Occipital lobe (tissue), 2 donors: ENCODE data around the gene HNRNPD. TPM values are rescaled to one million over a fixed set of nuclear protein-coding genes. Genes with fewer than 3 reads are reported as not detected.
"Not testable (repeated sequence)": the region's sequence is repeated elsewhere in the genome, so short reads cannot be mapped to it uniquely, and the experiment has no call there.

Source experiments
- DNase-seq: peaks from one replicate; lab custom pipeline; 2025; lab: John Stamatoyannopoulos, UW
- total RNA-seq: library from RNA; depleted of rRNA; stranded (reverse); fragments of >200 nt; gene quantifications from one replicate; pipeline ENCODE4 v1.2.3, GENCODE V29; 2014

HNRNPD gene
- total RNA-seq, 1 donor from 2014 or later = 56.0 TPM

- DNase-seq = peak; percentile 21
These were observed 990 bp downstream of the HNRNPD start for GRCh38 chr4:82372517-82373485.

- DNase-seq = no peak
These were observed 2.3 kb downstream of the HNRNPD start for GRCh38 chr4:82371497-82371896.

- no peak for DNase-seq
These were observed 6.2 kb downstream of the HNRNPD start for GRCh38 chr4:82367438-82368097.

- DNase-seq = not testable (repeated sequence)
These were observed 7.4 kb downstream of the HNRNPD start for GRCh38 chr4:82366431-82366830.

DNA sequence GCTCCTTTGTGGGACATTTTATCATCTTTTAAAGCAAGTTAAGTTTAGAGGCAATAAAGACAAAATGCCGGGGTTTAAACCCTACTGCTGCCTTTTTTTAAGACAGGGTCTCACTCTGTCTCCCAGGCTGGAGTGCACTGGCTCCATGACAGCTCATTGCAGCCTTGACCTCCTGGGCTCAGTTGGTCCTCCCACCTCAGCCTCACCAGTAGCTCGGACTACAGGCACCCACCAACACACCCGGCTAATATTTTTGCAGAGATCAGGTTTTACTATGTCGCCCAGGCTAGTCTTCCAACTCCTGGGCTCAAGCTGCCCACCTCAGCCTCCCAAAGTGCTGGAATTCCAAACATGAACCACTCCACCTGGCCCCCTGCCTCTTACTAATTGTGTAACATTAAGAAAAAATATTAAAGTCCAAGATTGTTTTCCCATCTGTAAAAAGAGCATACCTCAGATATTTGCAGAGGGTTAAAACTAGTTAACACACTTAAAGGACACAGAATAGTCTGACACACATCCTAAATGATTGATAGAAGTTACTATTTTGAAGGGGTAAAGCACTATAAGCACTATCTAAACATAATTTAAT, 9.8 kb downstream of the HNRNPD start:
- DNase-seq = no peak

DNA sequence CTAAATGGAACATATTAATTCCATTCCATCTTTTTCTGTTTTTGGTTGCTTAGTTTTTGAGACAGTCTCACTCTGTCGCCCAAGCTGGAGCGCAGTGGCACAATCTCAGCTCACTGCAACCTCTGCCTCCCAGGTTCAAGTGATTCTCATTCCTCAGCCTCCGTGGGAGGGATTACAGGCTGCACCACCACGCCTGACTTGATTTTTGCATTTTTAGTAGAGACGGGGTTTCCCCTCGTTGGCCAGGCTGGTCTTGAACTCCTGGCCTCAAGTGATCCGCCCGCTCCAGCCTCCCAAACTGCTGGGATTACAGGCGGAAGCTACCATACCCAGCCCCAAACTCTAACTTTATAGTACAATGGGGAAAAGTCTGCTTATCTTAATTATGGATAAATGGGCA, 11.2 kb downstream of the HNRNPD start:
- DNase-seq = no peak

- DNase-seq = no peak
These were observed 13.3 kb downstream of the HNRNPD start for GRCh38 chr4:82360298-82361177.

DNA sequence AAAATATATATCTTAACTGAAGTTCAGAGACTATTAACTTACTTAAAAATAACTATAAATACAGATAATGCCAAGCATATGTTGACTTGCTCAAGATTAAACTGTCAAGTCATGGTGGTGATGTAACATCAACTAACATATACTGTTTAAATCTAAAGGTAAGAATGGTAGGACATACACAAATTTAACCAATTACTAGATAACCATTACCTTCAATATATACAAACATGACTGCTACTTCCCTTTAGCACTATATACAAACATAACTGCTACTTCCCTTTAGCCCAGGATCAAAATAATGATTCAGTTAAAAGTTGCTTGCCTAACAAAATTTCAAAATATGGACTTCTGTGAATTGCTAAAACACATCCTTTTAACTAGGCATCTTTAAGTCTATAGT, 14.9 kb downstream of the HNRNPD start:
- no peak for DNase-seq

DNA sequence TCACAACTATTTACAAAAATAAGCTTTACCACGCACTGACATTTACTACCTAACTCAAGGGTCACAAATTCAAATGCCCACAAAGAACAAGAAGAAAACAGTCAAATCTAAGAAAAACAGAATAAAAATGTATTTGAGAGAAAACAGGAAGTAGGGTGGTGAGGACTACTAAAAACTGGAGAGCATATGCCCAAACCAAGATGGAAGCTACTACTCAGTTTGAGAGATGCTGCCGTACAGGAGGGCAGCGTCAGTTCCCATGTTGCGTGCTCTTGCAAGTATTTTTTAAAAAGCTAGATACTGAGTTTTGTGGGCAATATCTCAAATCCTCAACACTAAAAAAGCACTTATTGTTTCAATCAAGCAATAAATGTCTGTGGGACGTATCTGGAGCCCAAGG, 16.2 kb downstream of the HNRNPD start:
- DNase-seq = no peak

GRCh38 chr4:82354788-82355187, 19.0 kb downstream of the HNRNPD start:
- DNase-seq = no peak

GRCh38 chr4:82352825-82353366, 20.9 kb downstream of the HNRNPD start:
- DNase-seq = no peak

GRCh38 chr4:82352118-82352824, 21.5 kb downstream of the HNRNPD start:
- no peak for DNase-seq

DNA sequence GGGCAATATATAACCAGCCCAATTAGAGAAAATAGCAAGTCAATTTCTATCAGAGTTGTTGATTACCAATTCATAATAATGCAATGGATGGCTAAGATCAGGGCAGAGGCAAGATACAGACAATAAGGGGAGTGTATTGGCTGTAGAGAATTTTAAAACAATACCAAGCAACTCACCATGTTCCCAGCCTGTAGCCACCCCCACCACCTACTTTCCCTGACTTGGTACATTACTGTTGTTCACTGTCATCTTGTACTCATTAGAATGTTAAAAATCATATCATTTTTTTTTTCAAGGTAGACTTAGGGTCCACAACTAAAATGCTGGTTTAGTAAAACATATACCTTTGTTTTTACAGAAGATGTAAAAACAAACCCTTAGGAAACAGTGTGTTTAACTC, 27.7 kb downstream of the HNRNPD start:
- no peak for DNase-seq

DNA sequence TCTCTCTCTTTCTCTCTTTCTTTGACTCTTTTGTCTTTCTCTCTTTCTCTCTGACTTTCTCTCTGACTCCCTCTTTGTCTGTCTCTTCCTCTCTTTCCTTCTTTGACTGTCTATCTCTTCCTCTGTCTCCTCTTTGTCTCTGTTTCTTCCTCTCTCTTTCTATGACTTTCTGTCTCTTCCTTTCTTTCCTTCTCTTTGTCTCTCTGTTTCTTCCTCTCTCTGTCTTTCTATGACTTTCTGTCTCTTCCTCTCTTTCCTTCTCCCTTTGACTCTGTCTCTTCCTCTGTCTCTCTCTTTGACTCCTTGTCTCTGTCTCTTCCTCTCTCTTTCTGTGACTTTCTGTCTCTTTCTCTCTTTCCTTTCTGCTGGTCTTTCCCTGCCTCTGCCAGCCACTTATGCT, 38.7 kb downstream of the HNRNPD start:
- DNase-seq = no peak

DNA sequence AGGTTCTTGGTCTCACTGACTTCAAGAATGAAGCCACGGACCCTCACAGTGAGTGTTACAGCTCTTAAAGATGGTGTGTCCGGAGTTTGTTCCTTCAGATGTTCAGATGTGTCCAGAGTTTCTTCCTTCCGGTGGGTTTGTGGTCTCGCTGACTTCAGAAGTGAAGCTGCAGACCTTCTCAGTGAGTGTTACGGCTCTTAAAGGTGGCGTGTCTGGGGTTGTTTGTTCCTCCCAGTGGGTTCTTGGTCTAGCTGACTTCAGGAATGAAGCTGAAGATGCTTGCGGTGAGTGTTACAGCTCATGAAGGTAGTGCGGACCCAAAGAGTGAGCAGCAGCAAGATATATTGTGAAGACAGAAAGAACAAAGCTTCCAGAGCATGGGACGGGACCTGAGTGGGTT, 40.1 kb downstream of the HNRNPD start:
- not testable (repeated sequence) for DNase-seq

DNA sequence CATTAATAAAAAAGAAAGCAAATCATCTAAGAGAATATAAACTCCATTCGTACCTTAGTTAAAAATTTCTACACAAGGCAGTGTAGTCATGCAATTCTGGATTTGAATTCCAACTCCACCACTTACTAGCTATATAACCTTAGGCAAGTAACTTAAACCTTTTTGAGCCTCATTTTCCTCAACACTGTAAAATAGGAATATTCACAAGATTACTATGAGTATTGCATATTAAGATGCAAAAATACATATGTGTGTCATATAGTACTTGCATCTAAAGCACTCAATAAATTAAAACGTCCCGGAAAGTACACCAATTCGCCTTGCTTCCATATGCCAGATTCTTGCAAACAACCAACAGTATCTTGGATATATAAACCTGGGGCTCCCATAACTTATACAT, 42.0 kb downstream of the HNRNPD start:
- no peak for DNase-seq

GRCh38 chr4:82320351-82320750, 53.4 kb downstream of the HNRNPD start:
- no peak for DNase-seq

DNA sequence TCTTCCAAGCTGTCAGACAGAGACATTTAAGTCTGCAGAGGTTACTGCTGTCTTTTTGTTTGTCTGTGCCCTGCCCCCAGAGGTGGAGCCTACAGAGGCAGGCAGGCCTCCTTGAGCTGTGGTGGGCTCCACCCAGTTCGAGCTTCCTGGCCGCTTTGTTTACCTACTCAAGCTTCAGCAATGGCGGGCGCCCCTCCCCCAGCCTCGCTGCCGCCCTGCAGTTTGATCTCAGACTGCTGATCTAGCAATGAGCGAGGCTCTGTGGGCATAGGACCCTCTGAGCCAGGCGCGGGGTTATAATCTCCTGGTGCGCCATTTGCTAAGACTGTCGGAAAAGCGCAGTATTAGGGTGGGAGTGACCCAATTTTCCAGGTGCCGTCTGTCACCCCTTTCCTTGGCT, 70.7 kb downstream of the HNRNPD start:
- DNase-seq = not testable (repeated sequence)
